GDM1 (cell line): ENCODE results near the gene CD247.
"Not testable (repeated sequence)": the region's sequence is repeated elsewhere in the genome, so short reads cannot be mapped to it uniquely, and the experiment has no call there.

Experiments
- DNase-seq: peaks from one replicate; lab custom pipeline; 2025; lab: John Stamatoyannopoulos, UW

The CD247 gene

GRCh38 chr1:167518331-167518700, at the start of gene CD247:
Gene CD247, minus strand, starts transcription at chr1:167518529. Its CDS starts 64 bp downstream, at chr1:167518465.
- no peak for DNase-seq

GRCh38 chr1:167567663-167568062, 49.3 kb upstream of the CD247 start:
- no peak for DNase-seq

GRCh38 chr1:167566766-167567165, 48.4 kb upstream of the CD247 start:
- DNase-seq, result no peak

GRCh38 chr1:167565922-167566321, 47.6 kb upstream of the CD247 start:
- no peak for DNase-seq

- DNase-seq, result no peak
These were observed 46.4 kb upstream of the CD247 start for GRCh38 chr1:167564612-167565270.

GRCh38 chr1:167563579-167564246, 45.4 kb upstream of the CD247 start:
- no peak for DNase-seq

- DNase-seq, result no peak
These were observed 44.4 kb upstream of the CD247 start for GRCh38 chr1:167562702-167563101.

GRCh38 chr1:167561753-167562152, 43.4 kb upstream of the CD247 start:
- DNase-seq, result no peak

- DNase-seq, result peak; percentile 61
These were observed 37.8 kb upstream of the CD247 start for GRCh38 chr1:167555971-167556714.

- DNase-seq, result not testable (repeated sequence)
These were observed 36.7 kb upstream of the CD247 start for GRCh38 chr1:167555072-167555471.

- no peak for DNase-seq
These were observed 35.9 kb upstream of the CD247 start for GRCh38 chr1:167554028-167554779.

GRCh38 chr1:167553136-167554027, 35.1 kb upstream of the CD247 start, which contains the start of gene CREG1:
Gene CREG1, minus strand, starts transcription at chr1:167553762.
- peak; percentile 93 for DNase-seq

- no peak for DNase-seq
These were observed 33.0 kb upstream of the CD247 start for GRCh38 chr1:167551362-167551761.

GRCh38 chr1:167548059-167548932, 30.0 kb upstream of the CD247 start:
- DNase-seq, result peak; percentile 41

- no peak for DNase-seq
These were observed 28.6 kb upstream of the CD247 start for GRCh38 chr1:167546935-167547334.

GRCh38 chr1:167545349-167545748, 27.0 kb upstream of the CD247 start:
- DNase-seq, result no peak

- DNase-seq, result no peak
These were observed 26.2 kb upstream of the CD247 start for GRCh38 chr1:167544447-167545093.

- no peak for DNase-seq
These were observed 25.1 kb upstream of the CD247 start for GRCh38 chr1:167543199-167543990.
